ENCODE data around the gene SNX1. TPM values are rescaled to one million over a fixed set of nuclear protein-coding genes. Genes with fewer than 3 reads are reported as not detected.
"Not testable (repeated sequence)": the region's sequence is repeated elsewhere in the genome, so short reads cannot be mapped to it uniquely, and the experiment has no call there.

The SNX1 gene
- total RNA-seq, 1 donor from 2014 or later, result 162 TPM

DNA sequence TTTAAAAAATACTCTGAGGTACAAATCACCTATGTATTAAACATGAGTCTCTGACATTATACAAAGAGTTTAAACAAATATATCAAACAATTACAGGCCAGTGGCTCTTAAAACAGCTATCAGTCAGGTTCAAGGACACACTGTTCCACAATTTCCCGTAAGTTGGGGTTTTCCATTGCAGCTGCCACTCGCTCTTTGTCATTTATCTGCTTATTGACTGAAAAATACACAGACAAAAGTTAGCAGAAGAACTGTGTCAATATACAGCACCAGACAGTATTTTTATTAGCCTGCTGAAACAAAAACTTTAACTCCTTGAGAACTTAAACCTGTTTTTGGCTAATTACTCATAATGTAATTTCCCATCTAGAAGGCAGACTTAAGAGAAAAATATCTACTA is 23.0 kb upstream of the SNX1 start:
- no peak for DNase-seq (ENCODE audit: low spot score)

DNA sequence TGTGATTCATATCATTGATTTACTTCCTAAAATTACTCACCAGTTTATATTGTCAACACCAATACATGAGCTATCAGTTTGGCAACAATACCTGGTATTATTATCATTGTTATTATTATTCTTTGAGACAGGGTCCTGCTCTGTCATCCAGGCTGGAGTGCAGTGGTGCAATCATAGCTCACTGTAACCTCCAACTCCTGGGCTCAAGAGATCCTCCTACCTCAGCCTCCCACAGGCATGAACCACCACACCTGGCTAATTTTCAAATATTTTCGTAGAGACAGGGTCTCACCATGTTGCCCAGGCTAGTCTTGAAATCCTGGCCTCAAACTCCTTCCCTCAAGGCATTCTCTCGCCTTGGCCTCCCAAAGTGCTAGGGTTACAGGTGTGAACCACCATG is 22.3 kb upstream of the SNX1 start:
- not testable (repeated sequence) for DNase-seq (ENCODE audit: low spot score)

GRCh38 chr15:64082757-64083156 is 13.0 kb upstream of the SNX1 start:
- DNase-seq (ENCODE audit: low spot score), result no peak

- DNase-seq (ENCODE audit: low spot score), result no peak
These were observed 6.1 kb upstream of the SNX1 start for GRCh38 chr15:64089543-64090280.

- no peak for DNase-seq (ENCODE audit: low spot score)
These were observed 5.3 kb upstream of the SNX1 start for GRCh38 chr15:64090527-64090926.

DNA sequence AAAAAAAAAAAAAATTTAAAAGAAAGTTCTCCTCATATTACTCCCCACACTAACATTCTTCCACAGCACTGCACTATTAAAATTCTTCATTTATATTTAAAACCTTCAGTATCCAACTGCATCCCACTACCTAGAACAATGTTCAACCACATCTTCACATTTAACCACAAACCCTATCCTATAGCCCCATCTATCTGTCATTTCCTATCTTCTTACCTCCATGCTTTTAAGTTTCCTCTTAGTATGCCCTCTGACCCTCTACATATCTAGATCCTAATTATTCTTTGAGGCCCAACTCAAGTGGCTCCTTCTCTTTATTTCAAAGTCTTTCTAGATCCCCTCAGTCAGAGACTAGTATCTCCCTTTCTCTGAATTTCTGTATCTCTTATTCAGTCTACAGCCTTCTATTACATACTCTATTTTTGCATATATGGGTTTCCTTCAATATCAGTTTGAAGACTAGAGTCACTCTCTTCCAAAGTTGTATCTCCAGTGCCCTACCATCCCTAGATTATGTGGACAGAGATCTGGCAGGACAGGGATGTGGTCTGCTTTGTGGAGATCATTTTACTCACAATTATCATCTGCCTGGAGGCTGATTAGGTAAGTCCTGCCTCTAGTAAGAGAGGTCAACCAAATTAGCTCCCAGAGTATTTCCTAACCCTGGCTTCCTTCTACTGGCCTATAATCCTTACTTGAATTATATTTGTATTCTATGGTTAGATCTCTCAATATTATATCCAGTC is 3.5 kb upstream of the SNX1 start:
- no peak for DNase-seq (ENCODE audit: low spot score)

GRCh38 chr15:64092864-64093626 is 2.7 kb upstream of the SNX1 start:
- no peak for DNase-seq (ENCODE audit: low spot score)

DNA sequence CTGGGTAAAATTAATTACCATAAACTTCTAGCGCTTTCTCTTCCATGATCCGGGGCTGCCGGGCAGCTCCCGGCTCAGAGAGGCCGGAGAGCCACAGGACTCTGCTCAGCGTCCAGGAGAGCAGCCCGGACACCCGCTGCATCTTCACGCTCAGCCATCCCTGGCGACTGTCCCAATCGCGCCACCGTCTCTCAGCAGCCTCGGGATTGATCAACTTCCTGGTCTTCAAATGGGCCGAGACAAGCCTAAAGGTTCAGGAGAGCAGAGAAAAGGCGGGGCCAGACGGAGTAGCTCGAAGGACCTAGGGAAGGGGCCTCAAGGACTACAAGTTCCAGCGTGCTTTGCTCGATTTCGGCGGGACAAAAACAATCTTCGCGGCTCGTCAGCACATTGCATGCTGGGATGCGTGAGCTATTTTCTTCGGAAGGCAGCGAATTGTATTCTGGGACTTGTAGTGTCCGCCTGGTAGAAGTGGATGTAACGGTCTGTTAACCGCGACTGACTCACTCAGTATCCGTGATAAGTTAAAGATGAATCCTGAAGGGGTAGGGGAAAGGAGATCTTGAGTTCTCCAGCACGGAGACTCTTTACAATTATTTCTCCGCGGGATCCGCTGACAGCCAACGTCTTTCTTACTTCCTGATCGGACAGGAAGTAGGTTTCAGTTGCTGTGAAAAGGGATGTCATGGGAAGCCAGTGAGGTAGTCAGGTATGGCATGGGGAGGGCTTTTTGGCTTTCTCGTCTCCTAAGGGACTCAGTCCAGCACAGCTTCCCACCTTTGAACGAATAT is 2.0 kb upstream of the SNX1 start, which contains the start of gene CIAO2A:
Gene CIAO2A, minus strand, starts transcription at position 212 of the 791 bp plus-strand sequence. Its CDS starts 70 bp downstream, at position 142.
- peak; percentile 97 for DNase-seq (ENCODE audit: low spot score)

DNA sequence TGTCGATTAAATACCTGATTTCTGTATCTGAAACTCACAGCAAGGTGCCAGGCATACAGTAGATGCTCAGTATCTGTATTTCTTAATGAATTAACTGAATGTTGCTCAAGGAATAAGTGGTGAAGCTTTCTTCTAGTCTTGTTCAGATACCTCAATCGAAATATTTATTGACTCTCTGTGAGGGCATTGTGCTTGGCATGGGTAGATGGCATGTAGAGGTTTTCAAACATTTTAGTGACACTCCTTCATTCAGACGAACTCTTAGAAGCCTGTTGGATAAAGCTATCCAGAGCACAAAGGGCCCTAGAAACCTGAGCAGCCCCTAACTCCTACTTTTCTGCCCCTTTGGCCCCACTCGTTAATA is 369 bp upstream of the SNX1 start:
- no peak for DNase-seq (ENCODE audit: low spot score)

DNA sequence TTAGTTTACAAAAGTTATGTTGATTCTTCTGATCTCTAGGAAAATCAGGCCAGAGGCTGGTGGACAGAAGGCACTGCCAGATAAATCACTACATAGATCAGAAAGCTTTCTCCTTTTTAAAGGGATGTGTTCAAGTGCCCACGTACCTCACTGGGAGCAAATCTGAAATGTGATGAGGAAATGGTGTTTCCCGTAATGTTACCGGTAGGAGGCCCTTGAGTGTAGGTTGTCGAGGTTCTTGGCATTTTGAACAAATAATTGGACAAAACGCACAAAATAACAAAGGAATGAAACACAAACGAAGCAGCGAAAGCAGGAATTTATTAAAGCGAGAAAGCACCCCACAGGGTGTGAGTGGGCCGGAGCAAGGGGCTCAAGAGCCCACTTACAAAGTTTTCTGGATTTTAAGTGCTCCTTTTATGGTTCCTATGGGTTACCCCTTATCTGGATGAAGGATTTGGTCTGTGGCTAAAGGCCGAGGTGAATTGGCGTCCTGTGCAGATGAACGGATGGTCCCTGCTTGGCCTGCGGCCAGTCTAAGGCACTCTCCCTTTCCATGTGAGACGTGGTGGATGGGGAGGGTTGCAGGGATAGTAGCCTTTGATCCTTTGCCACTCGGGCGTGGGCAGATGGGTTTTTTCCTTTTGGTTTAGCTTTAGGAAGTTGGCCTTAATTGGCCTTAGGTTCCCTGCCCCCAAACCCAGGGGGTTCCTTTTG is 1.0 kb downstream of the SNX1 start:
- DNase-seq (ENCODE audit: low spot score), result no peak

GRCh38 chr15:64099379-64099778 is 3.6 kb downstream of the SNX1 start:
- no peak for DNase-seq (ENCODE audit: low spot score)

GRCh38 chr15:64100958-64101357 is 5.2 kb downstream of the SNX1 start:
- no peak for DNase-seq (ENCODE audit: low spot score)

- no peak for DNase-seq (ENCODE audit: low spot score)
These were observed 6.7 kb downstream of the SNX1 start for GRCh38 chr15:64102497-64102896.

DNA sequence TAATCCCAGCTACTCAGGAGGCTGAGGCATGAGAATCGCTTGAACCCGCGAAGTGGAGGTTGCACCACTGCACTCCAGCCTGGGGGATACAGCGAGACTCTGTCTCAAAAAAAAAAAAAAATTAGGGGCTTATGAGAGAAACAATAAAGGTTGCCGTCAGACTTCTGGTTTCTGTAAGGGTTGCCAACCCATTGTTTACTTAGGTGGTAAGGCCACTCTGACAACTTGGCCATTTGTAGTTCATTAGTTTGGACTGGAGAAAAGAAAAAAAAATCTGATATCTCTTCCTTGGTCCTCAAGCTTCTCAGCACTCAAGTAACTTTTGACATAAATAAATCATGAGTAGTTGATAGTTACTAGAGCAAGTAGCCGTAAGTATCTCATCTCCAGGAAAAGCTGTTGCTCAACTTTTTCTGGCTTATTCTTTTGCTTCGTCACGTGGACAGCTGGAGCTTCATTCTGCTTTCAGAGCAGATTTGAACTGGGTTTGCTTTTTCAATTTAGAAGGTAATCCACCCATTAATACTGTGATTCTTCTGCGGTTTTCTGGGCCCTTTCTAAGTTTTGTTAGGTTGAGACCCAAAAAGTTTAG is 9.4 kb downstream of the SNX1 start:
- no peak for DNase-seq (ENCODE audit: low spot score)

DNA sequence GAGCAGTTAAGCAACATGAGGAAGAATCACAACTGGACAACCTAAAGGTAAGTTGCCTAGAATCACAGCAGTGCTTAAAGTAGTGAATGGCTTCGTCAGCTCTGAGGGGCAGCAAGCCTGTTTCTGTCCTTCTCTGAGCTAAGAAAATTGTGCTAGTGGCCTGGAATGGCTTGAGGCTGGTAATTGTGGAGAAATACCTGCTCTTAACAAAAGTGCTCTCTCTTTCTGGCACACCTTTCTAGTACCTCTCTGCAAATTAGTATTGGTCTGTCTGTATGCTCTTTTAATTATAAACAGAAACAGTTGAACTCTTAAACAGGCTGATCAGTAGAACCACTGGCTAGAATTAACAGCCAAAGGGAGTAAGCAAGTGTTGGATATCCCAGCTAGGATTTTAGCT is 11.6 kb downstream of the SNX1 start:
- DNase-seq (ENCODE audit: low spot score), result no peak

DNA sequence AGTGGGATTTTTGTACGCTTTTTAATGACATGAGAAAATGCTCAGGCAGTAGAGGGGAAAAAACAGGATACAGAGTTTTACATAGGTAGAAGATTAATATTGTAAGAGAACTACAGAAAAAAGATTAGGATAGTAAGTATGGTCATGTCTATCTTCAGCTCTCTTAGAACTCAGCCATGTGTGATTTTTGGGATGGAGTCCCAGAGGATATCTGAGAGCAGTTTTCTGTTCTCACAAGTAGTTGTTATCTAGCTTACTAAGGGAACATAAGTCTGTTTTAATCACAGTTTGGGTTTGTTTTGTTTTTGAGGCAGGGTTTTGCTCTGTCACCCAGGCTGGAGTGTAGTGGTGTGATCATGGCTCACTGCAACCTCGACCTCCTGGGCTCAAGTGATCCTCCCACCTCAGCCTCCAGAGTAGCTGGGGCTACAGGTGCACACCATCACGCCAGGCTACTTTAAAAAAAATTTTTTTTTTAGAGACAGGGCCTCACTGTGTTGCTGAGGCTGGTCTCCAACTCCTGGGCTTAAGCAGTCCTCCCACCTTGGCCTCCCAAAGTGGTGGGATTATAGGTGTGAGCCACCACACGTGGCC is 14.4 kb downstream of the SNX1 start:
- DNase-seq (ENCODE audit: low spot score), result not testable (repeated sequence)

DNA sequence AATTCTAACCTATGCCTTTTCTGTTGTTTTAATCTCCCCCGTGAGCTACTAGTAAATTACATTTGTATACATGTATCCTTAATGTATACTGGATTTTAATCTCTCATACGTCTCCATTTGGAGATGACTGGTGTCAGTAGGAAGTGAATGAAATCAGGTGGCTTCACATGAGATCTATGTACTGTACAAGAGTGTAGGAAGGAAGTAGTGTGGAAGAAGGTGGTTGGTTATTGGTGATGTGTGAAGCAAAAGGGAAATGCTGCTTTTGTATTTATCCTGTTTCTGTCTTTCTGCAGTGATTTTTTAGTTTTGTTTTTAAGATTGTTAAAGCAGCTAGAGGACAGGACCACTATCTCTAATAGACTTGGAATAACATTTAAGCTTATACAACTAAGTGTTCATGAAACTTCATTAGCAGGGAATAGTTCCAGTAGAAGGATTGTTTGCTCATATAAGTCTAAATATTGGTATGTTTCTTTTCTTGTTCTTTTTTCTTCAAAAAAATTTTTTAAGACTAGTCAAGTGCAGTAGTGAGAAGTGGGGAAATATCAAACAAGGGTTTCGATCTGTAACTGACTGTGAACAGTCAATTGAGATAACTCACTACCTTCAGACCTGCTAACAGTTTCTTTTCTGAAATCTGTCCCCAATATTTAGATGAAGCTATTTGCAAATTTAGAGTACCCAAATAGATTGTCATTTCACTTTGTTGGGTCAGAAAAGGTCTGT is 15.3 kb downstream of the SNX1 start:
- DNase-seq (ENCODE audit: low spot score), result no peak

- DNase-seq (ENCODE audit: low spot score), result no peak
These were observed 15.9 kb downstream of the SNX1 start for GRCh38 chr15:64111679-64112050.

GRCh38 chr15:64112073-64112772 is 16.4 kb downstream of the SNX1 start:
- DNase-seq (ENCODE audit: low spot score), result no peak
